ENCODE measurements around the gene PYHIN1.

The PYHIN1 gene

DNA sequence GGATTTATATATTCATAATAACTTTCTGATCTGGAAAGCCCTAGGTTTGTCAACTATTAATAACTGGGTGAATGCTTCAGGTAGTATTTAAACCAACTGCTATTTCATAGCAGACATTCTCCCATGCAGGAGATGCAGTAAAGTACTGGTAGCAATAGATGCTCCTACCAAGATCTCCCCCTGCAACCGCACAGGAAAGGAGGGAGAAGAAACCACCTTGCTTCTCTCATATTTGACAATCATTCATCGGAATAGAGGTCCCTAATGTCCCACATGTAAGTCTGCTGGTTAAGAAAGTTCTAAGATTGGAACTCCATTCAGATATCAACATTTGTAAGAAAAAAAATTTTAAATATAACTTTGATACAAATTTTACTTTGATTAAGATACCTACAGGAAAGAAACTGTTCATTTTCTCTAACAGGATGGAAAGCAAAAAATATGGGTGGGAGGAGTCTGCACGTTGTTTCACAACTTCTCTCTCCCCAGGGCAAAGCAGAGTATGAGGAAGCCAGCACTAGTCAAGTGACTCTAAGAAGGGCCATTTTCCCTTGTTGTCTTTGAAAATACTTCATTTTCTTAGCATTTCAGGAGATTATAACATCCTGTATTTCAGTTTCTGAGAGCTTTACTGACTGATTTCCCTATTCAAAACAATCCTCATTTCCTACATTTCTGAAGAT is at the start of gene PYHIN1:
Gene PYHIN1 (plus strand): TSS at position 498 of the 683 bp plus-strand sequence. CDS start 5,359 bp downstream, outside the sequence.
- DNase-seq, result no peak

DNA sequence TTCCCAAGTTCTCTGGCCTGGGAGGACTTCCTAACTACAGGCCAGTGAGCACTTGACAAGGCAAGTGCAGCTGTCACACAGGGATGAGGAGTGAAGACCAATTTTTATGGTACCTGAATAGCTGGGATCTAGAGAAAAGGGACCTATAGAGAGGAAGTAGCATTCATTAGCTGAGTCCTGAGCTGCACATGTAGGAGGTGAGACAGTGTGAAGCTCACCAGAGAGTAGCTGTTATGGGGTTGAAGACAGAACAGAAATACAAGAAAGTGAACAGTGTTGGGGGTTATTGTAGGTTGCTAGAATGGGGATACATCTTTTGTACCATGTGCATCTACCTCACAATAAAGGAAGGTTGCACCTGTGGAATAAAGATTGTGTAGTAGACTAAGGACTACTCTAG is 37.7 kb upstream of the PYHIN1 start:
- no peak for DNase-seq

DNA sequence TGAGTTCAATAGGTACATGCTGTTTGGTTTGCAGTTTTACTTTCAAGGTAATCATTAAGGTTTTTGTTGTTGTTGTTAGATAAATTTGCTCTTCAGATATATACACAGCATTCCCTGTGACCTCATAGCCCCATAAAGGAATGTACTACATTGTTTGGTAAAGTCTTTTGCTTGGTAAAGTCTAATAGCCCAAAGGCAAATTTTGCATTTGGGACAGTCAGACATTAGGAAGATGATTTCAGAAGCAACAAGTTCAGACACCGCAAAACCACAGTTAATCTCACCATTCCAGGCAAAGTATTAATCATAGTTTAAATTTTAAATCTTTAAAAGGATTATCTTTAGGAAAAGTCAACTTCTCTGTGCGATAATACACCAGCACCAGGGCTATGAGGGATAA is 32.6 kb upstream of the PYHIN1 start:
- no peak for DNase-seq

DNA sequence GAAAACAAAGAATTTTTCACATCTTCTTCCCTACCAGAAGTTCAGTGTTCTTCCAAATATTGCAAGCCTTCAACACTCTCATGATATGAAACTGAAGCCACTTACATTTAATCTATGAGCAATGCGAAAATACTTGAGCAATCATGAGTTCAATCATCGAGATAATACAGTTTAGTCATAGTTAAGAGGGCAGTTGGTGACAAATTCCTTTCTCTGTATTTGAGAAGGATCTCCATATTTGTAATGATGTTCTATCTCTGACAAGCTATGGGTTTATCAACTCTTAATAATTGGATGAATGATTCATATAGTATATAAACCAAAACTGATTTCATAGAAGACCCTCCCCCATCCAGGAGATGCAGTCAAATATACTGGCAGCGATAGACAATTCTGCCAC is 29.7 kb upstream of the PYHIN1 start:
- DNase-seq, result no peak

DNA sequence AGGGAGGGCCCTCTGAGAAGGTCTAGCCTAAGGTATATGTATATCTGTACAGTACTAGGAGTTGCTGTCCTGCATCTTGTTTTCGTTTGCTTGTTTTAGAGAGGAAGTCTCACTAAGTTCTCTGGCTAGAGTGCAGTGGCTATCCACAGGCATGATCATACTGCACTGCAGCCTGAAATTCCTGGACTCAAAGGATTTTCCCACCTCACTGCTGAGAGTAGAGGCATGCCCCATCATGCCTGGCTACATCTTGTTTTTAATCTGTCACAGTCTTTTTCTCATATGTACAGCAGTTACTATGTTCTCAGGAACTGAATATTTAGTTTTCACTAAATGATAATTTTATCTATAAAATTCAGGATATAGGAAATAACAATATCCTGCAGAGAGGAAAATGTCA is 15.3 kb upstream of the PYHIN1 start:
- DNase-seq, result no peak

DNA sequence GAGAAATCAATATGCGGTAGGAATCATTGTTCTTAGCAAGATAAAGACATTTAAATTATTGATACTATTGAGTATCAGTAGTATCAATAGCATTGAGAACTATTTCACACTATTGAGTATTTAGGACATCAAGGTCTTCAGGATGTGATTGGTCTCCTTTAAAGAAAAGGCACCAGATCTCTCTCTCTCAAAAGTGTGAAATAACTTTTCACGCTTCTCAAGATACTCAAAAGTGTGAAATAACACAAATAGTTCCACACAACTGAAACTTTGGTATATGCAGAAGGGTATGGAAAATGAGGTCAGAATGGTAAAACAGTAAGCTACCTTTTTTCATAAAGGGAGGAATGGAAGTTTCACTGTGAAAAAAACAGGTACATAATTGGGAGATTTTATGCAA is 6.7 kb upstream of the PYHIN1 start:
- no peak for DNase-seq

DNA sequence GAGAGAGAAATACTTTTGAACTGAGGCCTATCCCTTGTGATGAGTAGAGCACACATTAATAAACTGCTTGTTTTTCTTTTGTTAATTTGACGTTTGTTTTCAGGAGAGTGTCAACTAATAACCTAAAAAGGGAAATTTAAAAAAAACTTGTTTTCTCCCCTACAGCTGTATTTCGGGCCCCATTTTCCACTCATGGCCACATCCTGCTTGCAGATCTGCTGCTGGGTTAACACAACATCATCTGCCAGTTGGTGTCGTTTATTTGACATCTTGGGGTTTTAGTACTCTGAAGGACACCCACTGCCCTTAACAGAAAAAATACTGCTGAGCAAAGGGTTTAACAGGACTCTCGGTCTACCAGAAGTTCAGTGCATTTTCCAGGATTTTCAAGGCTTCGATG is 848 bp upstream of the PYHIN1 start:
- DNase-seq, result no peak

DNA sequence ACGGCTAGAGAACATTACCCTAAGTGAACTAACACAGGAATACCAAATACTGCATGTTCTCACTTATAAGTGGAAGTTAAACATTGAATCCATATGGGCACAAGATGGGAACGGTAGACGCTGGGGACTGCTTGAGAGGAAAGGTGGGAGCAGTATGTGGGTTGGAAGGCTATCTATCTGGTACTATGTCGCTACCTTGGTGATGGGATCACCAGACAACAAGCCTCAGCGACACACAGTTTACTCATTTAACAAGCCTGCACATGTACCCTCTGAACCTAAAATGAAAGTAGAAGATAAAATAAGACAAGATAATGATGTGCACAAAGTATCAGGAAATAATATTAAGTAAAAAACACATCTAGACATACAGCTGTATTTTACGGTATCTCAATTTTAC is 819 bp downstream of the PYHIN1 start:
- DNase-seq, result no peak

DNA sequence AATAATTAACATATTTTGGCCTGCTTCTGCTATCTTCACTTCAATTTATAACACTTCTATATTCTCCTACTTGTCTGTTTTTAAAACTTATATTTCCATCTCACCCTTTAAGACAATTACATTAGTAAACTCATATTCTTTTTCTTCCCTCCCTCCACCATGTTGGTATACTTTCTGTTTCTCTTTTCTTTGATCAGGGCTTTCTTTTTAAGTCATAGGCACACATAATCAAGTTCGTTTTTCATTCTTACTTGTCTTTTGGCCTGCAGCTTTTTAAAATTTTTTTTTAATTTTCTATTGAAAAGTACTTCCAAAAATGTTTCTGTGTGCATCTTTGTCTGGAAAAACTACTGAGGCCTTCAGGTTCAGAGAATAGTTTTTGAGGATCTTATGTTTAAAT is 2.3 kb downstream of the PYHIN1 start:
- DNase-seq, result no peak

DNA sequence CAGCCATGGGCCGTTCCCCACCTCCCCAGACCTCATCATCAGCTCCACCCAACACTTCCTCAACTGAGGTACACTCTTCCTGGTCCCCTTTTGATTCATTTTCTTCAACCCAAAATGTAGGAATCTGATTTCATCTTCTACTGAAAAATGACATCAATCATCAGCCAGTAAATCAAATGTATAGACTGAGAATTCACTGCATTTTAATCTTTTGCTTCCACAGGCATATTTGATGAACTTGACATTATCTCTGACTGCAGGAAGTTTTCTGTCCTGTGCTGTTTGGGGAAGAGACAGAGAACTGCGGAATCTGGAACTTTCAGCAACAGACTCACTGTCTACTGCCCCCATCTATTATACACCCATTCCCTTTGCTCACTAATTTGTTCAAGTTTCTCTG is 7.8 kb downstream of the PYHIN1 start:
- no peak for DNase-seq

DNA sequence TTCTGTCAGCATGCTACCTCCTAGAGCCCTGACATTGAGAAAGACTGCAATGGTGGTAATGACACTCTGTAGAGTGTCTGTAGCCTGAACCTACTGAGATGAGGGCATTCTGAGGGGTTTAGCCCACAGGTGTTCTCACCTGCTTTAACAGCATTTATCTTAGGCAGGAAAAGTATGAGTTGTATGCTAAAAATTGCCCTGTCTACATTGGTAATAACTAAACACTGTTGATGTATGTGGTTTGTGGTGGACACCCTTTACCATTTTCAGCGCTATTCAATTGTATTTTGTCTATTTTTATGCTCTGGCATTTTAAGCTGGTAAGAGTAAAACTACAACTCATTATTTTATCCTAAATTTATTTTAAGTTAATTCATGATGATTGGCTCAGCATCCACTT is 10.0 kb downstream of the PYHIN1 start:
- no peak for DNase-seq

DNA sequence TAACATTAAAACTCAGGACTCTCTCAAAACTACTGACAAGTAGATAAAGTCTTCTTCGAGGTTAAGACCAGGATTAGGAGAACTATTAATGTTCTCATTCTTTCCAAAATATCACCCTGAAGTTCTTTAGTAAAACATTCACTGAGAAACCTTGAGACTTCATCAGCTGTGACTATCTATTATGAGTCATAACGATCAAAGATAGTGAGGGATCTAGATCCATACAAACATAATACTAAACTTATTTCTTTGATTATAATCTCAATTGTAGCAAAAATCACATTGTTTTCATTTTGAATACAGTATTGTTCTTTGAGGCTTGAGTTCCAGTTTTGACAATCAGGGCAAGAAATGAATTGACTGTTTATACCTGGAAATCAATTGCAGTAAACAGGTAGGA is 11.1 kb downstream of the PYHIN1 start:
- DNase-seq, result no peak

DNA sequence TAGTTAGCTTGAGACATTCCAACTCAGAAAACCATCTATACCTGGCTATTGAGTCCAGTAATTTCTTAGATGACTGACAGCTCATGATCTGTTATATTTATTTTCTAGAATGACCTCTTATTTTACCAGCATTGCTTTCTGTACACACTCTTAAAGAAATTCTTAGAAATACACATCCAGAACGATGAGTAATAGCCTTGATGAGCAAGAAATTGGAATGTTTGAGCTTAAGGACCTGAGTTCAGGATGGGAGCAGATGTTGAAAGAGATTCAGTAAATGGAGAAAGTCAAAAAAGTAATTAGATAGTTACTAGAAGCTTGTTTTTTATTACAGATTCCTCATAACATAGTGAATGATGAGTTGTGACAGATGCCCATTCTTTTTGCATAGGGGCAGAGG is 11.7 kb downstream of the PYHIN1 start:
- no peak for DNase-seq

DNA sequence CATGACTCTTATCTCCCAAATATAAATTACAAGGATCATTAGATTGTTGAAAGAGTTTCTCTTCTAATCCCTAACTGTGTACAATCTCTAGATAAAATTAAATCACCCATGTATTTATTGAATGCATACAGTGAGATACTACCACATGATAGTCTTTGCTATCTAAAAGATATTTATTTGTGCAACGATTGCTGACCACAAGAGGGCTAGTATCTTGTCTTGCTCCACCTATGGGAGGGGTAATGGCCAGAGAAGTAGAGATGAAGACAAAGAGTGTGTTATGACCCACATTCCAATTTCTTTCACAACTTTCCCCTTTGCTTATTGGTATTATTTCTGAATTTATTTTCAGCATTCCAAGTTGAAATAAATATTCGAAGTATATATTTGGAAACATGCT is 13.7 kb downstream of the PYHIN1 start:
- no peak for DNase-seq

DNA sequence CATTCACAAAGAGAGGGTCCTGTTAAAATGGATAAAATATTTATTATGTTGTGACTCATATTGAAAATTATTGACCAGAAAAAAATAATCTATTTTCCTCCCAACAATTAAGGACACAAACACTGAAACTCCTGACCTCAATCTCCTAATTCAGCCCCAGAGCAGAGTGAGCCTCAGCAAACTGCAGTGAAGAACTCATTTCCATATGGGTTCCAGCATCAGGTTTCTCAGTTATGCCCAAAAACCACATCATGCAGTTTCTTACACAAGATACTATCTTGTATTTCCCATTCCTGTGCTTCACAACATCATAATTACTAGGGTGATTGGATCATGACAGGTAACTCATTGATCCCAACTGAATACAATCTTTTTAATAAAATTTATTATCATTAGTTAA is 15.4 kb downstream of the PYHIN1 start:
- DNase-seq, result no peak

DNA sequence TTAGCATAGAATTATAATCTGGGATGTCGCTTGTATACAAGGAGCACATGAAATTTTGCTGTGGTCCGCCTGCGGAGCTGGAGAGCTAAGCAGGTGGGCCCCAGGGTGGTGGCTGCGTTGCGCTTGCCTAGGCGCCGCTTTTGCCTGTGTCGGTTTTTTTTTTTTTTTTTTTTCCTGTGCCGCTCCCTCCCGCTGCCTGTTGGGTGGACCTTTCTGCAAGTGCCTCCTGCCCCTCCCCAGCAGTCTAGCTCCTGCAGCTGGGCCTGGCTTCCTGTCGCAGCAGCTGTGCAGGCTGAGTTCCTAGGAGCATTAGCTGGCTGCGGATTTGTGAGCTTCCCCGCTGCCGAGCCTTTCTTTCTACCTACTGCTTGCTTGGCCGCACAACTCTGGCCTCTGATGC is 20.6 kb downstream of the PYHIN1 start:
- DNase-seq, result no peak

DNA sequence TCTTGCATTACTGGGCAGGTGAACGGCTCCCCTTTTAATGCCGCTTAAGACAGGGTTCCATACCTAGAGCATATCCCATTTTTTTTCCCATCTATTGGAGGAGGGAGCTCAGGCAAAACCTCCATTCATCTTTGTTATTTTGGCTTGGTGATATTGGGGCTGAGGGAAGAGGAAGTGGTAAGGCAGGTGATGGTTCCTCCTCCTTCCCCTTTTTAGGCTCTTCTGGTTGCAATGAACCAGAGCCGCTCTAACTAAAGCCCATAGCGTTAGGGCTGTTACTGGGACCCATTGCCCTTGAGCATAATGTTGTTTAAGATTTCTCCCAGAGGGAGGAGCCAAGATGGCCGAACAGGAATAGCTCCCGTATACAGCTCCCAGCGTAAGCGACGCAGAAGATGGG is 21.1 kb downstream of the PYHIN1 start:
- no peak for DNase-seq

DNA sequence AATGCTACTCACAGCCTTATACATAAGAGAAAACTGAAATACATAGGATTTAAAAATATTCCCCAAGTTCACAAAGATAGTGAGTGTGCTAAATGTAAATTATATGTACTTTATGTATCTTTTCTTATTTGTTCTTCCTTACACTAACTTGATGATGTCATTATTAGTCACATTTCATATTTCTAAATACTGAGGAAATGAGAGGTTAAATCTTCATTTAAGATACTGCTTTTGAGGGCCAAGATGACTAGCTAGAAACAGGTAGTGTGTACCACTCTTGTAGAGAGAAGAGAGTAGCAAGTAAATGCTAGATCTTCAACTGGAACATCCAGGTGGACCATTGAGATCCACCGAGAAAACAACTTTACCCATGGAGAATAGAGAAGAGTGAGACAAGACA is 29.8 kb downstream of the PYHIN1 start:
- no peak for DNase-seq

DNA sequence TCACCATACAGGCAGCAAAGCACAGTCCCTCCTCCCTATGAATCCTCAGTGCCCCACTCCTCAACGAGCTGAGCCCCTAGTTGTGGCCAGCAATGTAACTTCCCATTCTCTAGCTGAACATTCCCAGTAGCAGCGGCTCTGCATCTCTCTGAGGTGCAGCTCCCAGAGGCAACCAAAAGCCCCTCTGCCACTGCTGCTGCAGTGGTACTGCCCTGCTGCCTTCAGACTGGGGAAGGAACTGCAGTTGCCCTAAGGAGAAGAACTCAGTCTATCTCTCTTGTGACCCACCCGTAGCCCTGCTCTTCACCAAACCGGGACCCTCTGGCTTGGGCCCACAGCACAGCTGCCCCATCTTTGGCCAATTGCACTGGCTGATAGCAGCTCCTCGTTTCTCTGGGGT is 31.6 kb downstream of the PYHIN1 start:
- no peak for DNase-seq

DNA sequence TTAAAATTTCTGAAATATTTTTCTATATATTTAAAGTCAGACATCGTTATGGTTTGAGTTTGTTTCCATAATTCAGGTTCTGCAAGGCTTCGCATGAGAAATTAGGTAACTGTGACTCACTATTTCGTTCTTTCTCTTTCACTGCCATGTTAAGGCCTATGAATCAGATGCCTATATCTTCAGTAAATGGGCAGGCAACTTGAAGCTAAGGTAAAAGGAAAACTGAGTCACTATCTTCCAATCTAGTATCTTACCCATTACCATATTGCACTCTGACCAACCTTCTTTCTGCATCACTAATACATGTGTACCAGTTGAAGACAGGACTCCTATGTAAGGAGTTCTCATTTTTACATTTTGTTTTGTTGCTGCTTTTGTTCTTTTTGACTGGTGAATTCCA is 37.8 kb downstream of the PYHIN1 start:
- no peak for DNase-seq

DNA sequence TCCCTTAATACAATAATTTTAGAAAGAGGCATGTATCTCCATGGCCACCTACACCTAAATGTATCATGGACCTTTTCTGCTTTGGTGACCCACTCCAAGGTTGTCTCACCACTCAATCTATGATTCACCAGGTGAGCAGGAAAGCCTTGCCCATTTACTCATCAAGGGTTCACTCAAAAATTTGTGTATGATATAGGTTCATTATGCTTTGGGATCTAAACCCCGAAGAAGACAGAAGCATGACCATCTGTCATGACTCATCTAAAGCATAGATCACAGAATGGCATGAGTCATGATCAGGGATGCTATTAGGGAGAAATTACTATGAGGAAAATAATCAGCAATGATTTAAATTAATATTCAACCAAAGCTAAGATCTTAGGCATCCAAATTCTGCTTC is 38.5 kb downstream of the PYHIN1 start:
- DNase-seq, result no peak

DNA sequence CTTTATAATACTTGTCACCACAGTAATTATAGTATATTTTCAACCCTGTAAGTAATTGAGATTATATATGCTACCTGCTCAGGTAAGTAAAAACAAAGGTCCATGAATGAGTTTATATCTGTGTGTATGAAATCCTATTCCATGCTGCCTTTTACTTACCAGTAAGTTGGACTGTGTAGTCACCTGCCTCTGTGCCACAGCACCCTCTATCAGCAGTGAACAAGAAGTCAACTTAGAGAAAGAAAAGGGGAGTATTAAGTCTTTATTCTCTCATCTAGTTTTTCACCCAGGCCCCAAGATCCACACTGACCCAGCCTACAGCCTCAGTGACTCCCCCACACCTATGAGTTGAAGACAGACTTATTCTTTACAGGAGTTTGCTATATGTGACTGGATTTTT is 41.5 kb downstream of the PYHIN1 start:
- no peak for DNase-seq

DNA sequence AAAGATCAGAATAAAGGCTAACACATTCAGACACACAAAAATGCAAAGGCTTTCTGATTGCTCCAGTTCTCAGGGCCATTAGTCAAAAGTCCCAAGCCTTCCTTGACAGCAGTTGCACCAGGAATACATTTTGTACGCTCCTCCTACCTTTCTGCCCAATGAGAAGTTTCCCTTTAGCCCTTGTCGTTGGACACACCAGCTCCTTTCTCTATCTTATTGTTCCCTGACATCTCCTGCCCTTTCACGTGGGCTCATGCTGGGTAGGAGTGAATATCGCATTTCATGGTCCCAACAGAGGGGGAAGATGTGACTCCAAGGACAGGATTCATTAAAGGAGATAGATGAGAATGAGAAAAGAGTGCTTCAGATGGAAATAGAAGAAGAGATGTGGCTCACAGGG is 44.9 kb downstream of the PYHIN1 start:
- no peak for DNase-seq

DNA sequence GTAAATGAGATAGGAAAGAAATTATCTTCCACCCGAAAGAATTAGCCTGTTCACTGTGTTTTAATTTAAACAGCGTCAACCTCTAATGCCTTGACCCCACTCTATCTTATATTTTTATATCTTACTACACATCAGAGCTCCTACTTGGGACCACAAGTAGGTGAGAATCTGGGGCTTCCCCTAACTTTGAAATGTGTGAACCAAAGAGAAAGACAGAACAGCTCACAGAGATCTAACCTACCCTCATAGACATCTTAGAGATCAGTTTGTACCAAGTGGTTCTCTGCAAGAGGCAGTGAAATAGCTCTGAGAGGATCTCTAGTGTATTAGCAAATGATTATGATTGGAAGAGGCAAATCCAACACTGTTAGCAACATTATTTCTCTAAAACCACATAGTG is 47.4 kb downstream of the PYHIN1 start:
- no peak for DNase-seq

DNA sequence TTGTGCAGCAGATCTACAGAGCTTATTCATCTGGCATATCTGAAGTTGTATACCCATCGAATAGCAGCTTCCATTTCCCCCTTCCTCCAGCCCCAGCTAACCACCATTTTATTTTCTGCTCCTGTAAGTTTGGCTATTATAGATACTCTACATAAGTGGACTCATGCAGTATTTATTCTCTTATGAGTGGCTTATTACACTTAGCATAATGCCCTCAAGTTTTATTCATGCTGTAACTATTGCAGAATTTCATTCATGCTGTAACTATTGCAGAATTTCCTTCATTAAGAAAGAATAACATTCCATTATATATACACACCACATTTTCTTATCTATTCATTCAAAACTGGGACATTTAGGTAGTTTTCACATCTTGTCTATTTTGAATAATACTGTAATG is 47.9 kb downstream of the PYHIN1 start:
- DNase-seq, result no peak

DNA sequence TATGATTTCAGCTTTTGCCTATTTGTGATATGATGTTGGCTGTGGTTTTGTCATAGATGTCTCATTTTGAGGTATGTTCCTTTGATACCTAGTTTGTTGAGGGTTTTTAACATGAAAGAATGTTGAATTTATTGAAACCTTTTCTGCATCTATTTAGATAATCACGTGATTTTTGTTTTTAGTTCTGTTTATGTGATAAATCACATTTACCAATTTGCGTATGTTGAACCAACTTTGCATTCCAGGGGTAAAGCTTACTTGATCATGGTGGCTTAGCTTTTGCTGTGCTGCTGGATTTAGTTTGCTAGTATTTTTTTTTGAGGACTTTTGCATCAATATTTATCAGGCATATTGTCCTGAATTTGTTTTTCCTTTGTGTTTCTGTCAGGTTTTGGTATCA is 51.9 kb downstream of the PYHIN1 start:
- DNase-seq, result no peak

Data from GOT3 (cell line).